ENCODE measurements around the gene COG2. TPM values are rescaled to one million over a fixed set of nuclear protein-coding genes. Genes with fewer than 3 reads are reported as not detected.

The COG2 gene
- total and polyA plus RNA-seq, 2 of the 8 experiments (the other 6 are each of a cell fraction or from before 2014, with no cell fraction given) = 10.3 to 36.7 TPM

DNA sequence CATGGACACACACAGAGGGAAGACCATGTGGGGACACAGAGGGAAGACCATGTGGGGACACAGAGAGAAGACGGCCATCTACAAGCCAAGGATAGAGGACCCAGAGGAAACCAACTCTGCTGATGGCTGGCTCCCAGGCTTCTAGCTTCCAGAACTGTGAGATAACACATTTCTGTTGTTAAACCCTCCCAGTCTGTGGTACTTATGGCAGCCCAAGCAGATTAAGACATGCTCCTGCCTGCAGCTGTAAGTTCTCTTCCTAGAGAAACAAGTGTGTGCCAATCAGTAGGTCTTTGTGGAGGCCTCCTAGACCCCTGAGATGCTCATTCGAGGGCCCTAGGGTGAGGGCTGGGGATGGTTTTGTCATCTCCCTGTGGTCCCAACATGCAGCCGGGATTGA is 69.0 kb downstream of the COG2 start:
- Histone ChIP-seq H3K23me2 (ENCODE audit: low read depth, low read length) (no peaks in the 10 kb centered on the region), H2BK15ac (ENCODE audit: low read length) (no peak overlapping the region), H2BK120ac (replicated peaks; ENCODE audit: low read depth, low read length) (no peak overlapping the region), H3K27ac (ENCODE audit: low read depth, low read length) (no peak overlapping the region), H3K9me3 (ENCODE audit: insufficient read depth in 2 of 2, low read depth in 1 of 2, low read length in 1 of 2) (no peaks in the 10 kb centered on the region), H4K91ac (replicated peaks; ENCODE audit: insufficient read length, low read length) (no peak overlapping the region), H3K18ac (ENCODE audit: extremely low read depth, low read length) (no peak overlapping the region), H3K36me3 (ENCODE audit: control insufficient read depth in 2 of 4, insufficient read depth in 4 of 4, low read length in 3 of 4) (no peaks in the 10 kb centered on the region), H2AK5ac (ENCODE audit: low read depth, low read length) (no peak overlapping the region), H3K23ac (ENCODE audit: insufficient read length) (no peak overlapping the region), H3K56ac (replicated peaks; ENCODE audit: insufficient read length, low read depth, low read length) (no peak overlapping the region), H2BK12ac (ENCODE audit: low read depth, low read length) (no peak overlapping the region), H3K79me2 (ENCODE audit: control insufficient read depth in 1 of 2, insufficient read depth in 2 of 2, low read length in 2 of 2) (no peaks in the 10 kb centered on the region), H3K4me2 (ENCODE audit: insufficient read depth in 1 of 2, low read depth in 2 of 2, low read length in 2 of 2) (no peak overlapping the region), H3K27me3 (replicated peaks in 1 of 4; ENCODE audit: control insufficient read depth in 3 of 4, extremely low read depth in 1 of 4, insufficient read depth in 3 of 4, low read length in 3 of 4) (no peaks in the 10 kb centered on the region; a peak in 1 of 7 replicates), H4K20me1 (replicated peaks in 1 of 2; ENCODE audit: control insufficient read depth in 1 of 2, insufficient read depth in 2 of 2, low read length in 2 of 2) (no peaks in the 10 kb centered on the region), H2BK5ac (ENCODE audit: low read depth, low read length) (no peak overlapping the region), H3K4me3 (ENCODE audit: extremely low read depth in 1 of 4, insufficient read depth in 2 of 4, low read depth in 3 of 4, low read length in 4 of 4) (no peak overlapping the region), H2BK20ac (ENCODE audit: low read length) (no peak overlapping the region), H3K4me1 (replicated peaks in 1 of 4; ENCODE audit: control insufficient read depth in 3 of 4, insufficient read depth in 4 of 4, low read length in 3 of 4) (peaks cover 0 to 10% (median 4%) of the 10 kb centered on the region in 4 experiments; a peak in 4 of 7 replicates), H3K79me1 (ENCODE audit: low read depth, low read length) (no peaks in the 10 kb centered on the region), H3K9ac (replicated peaks in 1 of 4; ENCODE audit: extremely low read depth in 1 of 4, low read depth in 3 of 4, low read length in 3 of 4) (no peak overlapping the region), H3K14ac (ENCODE audit: insufficient read length) (no peak overlapping the region), H3K4ac (replicated peaks; ENCODE audit: insufficient read length, low read depth, low read length) (no peak overlapping the region), H2AFZ (ENCODE audit: low read length) (no peak overlapping the region), H4K8ac (ENCODE audit: extremely low read depth, insufficient read depth, low read length) (no peak overlapping the region), H4K5ac (ENCODE audit: insufficient read length, low read depth, low read length) (no peak overlapping the region)
- WGBS, 2 experiments (ENCODE audit: extremely low coverage in 1 of 2, insufficient coverage in 1 of 2, insufficient read length in 1 of 2, insufficient replicate concordance in 2 of 2, low coverage in 1 of 2, low lambda C conversion rate in 2 of 2, missing lambda C conversion rate in 1 of 2) = 93% methylated on average over 3 of the region's 3 CpGs; no CpG with 5 or more reads in 1 of the 2 experiments
- TF ChIP-seq RBBP5 (IDR thresholded peaks at IDR 0.05; ENCODE audit: borderline replicate concordance, low read depth, low read length) (no peak), SIRT6 (IDR thresholded peaks at IDR 0.05; ENCODE audit: low read length) (no peak), SP4 (IDR thresholded peaks at IDR 0.05; ENCODE audit: low read length) (no peak), TBP (IDR thresholded peaks at IDR 0.05; ENCODE audit: low read depth, low read length) (no peak), TCF12 (IDR thresholded peaks at IDR 0.05; ENCODE audit: low read depth, low read length) (no peak), GTF2F1 (IDR thresholded peaks at IDR 0.05; ENCODE audit: borderline replicate concordance, low read depth, low read length) (no peak), TAF7 (optimal IDR thresholded peaks at IDR 0.05; ENCODE audit: borderline replicate concordance, low read depth, low read length) (no peak), SAP30 (IDR thresholded peaks at IDR 0.05; ENCODE audit: insufficient read depth, insufficient replicate concordance, low read length) (no peak), NANOG (IDR thresholded peaks at IDR 0.05; ENCODE audit: insufficient read depth, low read depth, low read length, poor library complexity, severe bottlenecking) (no peak)
- TF ChIP-seq, protein P1, sequence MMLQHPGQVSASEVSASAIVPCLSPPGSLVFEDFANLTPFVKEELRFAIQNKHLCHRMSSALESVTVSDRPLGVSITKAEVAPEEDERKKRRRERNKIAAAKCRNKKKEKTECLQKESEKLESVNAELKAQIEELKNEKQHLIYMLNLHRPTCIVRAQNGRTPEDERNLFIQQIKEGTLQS (IDR thresholded peaks at IDR 0.05; ENCODE audit: insufficient read depth, low read depth, low read length) = no peak
- TF ChIP-seq, protein P2, sequence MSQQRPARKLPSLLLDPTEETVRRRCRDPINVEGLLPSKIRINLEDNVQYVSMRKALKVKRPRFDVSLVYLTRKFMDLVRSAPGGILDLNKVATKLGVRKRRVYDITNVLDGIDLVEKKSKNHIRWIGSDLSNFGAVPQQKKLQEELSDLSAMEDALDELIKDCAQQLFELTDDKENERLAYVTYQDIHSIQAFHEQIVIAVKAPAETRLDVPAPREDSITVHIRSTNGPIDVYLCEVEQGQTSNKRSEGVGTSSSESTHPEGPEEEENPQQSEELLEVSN (IDR thresholded peaks at IDR 0.05) = no peak
- ChIA-PET CTCF (ENCODE audit: partially characterized antibody) (interaction anchor here (1.0 to 5.7 kb wide), 3 partner anchors 13 to 87 kb away, joined by 3 to 26 read pairs (median 10); no protein-coding TSS in a partner anchor), POLR2A (ENCODE audit: partially characterized antibody) (interaction anchor here (1.2 to 1.3 kb wide), 2 partner anchors 16 to 42 kb away, joined by 3 to 4 read pairs; no protein-coding TSS in a partner anchor)
- FAIRE-seq (no peak), DNase-seq (ENCODE audit: low read depth in 1 of 2, low spot score in 2 of 2) (no peak)

All from H1 (cell line).